Brain microvascular endothelial cell (primary cell): ENCODE data around the gene ZFHX2.

ENCODE experiments used
- DNase-seq: peaks from one replicate; pipeline ENCODE4 v3.0.0-alpha.2; 2020
- H3K27ac ChIP-seq: fragments of 250-450 bp; sonication (Bioruptor Pico); 2 replicates; pipeline ENCODE4 v1.5.1; 2020; ENCODE audit warnings: mild to moderate bottlenecking, moderate library complexity
- H3K27me3 ChIP-seq: fragments of 250-450 bp; sonication (Bioruptor Pico); replicated peaks from 2 replicates; pipeline ENCODE4 v1.5.1; 2020; ENCODE audit warnings: mild to moderate bottlenecking
- H3K36me3 ChIP-seq: fragments of 250-450 bp; sonication (Bioruptor Pico); replicated peaks from 2 replicates; pipeline ENCODE4 v1.5.1; 2020; ENCODE audit warnings: mild to moderate bottlenecking
- H3K4me3 ChIP-seq: 2 replicates; pipeline ENCODE4 v1.5.1; 2011; ENCODE audit warnings: low read depth, mild to moderate bottlenecking, control low read depth, low read length, moderate library complexity
- in situ Hi-C: cut with HindIII; loops from 2 replicates; pipeline ENCODE4 v1.10.0; 2017; ENCODE audit warnings: low sequenced_read_pairs, low pct_ligation_motif_present
- TF ChIP-seq, protein P1 (sequence below): IDR thresholded peaks from 2 replicates; pipeline ENCODE4 v1.5.1; 2011; ENCODE audit warnings: low read depth, mild to moderate bottlenecking, moderate library complexity, low read length, control low read depth, inconsistent platforms; ENCODE audit errors: missing control alignments

The ZFHX2 gene

DNA sequence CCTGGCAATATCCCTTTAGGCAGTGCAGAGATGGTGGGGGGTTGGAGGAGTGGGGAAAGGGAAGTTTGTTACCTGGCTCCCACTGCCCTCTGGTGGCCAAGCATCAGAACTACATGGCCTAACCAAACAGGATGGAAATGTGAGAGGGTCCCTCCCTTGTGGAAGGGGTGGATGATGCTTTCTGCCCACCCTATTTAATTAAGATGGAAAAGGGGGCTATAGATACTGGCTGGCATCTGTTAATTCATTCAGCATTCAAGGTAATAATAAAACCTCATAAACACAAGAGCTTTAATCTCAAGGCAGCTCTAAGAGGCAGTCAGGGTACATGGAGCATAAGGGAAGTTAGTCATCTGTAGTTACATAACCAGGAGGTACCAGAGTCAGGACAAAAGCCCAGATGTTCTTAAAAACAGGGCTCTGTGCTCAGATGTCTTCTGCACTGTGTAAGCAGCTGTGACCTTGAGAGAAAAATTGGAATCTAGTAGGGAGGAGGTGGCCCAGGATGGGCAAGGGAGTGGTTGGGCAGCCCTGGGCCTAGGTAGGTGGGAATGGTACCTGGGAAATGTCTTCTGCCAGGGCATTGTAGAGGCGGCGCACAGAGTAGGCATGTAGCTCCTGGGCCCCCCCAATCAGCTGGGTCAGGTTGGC is 11.4 kb upstream of the ZFHX2 start:
- peak; percentile 38 for DNase-seq
- Histone ChIP-seq H3K27me3 (no peaks in the 10 kb centered on the region), H3K4me3 (no peak overlapping the region), H3K27ac (no peak overlapping the region), H3K36me3 (peaks cover 6% of the 10 kb centered on the region)
- TF ChIP-seq, protein P1, sequence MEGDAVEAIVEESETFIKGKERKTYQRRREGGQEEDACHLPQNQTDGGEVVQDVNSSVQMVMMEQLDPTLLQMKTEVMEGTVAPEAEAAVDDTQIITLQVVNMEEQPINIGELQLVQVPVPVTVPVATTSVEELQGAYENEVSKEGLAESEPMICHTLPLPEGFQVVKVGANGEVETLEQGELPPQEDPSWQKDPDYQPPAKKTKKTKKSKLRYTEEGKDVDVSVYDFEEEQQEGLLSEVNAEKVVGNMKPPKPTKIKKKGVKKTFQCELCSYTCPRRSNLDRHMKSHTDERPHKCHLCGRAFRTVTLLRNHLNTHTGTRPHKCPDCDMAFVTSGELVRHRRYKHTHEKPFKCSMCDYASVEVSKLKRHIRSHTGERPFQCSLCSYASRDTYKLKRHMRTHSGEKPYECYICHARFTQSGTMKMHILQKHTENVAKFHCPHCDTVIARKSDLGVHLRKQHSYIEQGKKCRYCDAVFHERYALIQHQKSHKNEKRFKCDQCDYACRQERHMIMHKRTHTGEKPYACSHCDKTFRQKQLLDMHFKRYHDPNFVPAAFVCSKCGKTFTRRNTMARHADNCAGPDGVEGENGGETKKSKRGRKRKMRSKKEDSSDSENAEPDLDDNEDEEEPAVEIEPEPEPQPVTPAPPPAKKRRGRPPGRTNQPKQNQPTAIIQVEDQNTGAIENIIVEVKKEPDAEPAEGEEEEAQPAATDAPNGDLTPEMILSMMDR: peak; percentile 97
- in situ Hi-C loops: no loop called here

DNA sequence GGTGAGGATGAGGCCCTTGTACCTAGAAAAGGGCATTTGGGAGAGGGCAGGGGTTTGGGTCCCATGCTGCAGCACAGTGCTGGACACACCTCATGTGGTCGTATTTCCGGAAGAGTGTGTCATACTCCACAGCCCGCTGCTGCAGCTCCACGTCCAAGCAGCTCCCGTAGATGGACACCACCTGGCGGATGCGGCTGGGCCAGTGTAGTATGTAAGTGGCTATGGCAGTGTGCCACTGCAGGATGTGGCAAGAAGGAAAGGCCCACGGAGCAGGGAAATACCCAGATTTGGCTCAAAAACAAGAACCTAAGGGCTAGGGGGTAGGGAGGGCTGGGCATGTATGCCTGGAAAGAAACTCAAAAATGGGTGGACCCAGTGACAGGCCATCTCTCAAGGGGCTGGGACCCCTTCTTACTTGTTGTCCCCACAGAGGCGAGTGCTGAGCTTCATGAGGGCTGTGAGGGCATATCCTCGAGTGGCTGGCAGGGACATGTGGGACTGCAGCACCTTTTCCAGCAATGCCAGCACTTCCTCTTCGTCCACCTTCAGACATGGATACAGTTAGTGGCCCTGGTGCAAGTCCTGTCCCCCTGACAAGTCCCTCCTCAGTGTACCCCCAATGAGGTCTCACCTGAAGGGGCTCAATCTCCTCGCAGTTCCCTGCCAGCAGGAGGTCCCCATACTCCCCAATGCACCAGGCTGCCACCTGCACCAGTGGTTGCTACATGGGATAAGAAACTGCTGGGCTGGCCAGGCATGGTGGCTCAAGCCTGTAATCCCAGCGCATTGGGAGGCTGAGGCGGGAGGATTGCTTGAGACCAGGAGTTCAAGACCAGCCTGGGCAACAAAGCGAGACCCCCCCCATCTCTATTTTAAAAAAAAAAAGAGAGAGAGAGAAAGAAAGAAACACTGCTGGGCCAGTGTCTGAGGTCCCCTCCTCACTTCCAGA is 10.6 kb upstream of the ZFHX2 start:
- DNase-seq: no peak
- Histone ChIP-seq H3K27me3 (no peaks in the 10 kb centered on the region), H3K4me3 (no peak overlapping the region), H3K27ac (no peak overlapping the region), H3K36me3 (peaks cover 6% of the 10 kb centered on the region)
- TF ChIP-seq, protein P1: no peak
- in situ Hi-C loops: no loop called here

DNA sequence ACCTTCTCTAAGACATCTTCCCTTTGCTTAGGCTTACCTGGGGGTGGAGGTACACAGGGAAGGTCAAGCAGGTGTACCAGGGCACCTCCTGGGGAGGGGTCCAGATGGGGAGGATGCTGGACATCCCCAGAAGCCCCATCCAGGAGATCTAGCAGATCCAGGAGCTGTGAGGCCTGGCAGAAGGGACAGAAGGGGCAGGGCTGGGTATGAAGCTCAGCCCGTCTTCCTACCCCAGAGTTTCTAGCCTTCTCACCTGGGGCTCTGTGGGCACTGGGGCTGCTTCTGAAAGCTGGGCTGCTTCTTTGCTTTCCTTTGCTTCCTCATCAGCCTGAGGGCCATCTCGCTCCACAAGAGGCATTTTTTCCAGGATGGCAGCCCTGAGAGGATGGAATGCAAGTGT is 9.7 kb upstream of the ZFHX2 start:
- H3K27ac ChIP-seq: no peak overlapping the region
- no peaks in the 10 kb centered on the region for H3K27me3 ChIP-seq
- no peak for DNase-seq
- no peak overlapping the region for H3K4me3 ChIP-seq
- H3K36me3 ChIP-seq: peaks cover 6% of the 10 kb centered on the region
- TF ChIP-seq, protein P1: no peak
- in situ Hi-C loops: no loop called here

DNA sequence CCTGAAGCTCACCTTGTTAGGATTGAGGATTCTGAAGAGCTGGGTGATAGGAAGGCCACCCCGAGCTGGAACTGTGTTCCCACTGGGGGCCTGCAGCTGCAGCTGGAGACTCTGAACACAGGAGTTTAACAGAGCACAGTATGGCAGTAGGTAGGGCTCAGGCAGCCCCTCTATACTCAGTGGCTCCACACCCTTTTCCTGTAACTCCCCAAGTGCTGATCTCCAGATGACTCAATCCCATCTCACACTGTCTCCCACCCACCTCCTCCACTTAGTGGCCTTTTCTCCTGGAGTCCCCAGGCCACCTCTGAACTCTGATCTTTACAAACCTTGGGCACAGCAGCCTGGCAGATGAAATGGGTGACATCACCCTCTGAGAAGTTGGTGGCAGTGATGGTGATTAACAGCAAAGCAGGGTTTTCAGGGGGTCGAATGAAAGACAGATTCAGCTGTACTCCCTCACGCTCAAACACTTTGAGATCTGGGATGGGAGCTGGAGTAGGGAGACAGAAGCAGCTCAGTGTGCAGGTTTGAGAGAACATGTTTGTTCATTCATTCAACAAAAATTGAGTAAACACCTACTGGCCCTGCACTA is 8.5 kb upstream of the ZFHX2 start:
- Histone ChIP-seq H3K27ac (no peak overlapping the region), H3K4me3 (no peak overlapping the region), H3K36me3 (peaks cover 6% of the 10 kb centered on the region), H3K27me3 (no peaks in the 10 kb centered on the region)
- DNase-seq: no peak
- TF ChIP-seq, protein P1: no peak
- in situ Hi-C loops: no loop called here

DNA sequence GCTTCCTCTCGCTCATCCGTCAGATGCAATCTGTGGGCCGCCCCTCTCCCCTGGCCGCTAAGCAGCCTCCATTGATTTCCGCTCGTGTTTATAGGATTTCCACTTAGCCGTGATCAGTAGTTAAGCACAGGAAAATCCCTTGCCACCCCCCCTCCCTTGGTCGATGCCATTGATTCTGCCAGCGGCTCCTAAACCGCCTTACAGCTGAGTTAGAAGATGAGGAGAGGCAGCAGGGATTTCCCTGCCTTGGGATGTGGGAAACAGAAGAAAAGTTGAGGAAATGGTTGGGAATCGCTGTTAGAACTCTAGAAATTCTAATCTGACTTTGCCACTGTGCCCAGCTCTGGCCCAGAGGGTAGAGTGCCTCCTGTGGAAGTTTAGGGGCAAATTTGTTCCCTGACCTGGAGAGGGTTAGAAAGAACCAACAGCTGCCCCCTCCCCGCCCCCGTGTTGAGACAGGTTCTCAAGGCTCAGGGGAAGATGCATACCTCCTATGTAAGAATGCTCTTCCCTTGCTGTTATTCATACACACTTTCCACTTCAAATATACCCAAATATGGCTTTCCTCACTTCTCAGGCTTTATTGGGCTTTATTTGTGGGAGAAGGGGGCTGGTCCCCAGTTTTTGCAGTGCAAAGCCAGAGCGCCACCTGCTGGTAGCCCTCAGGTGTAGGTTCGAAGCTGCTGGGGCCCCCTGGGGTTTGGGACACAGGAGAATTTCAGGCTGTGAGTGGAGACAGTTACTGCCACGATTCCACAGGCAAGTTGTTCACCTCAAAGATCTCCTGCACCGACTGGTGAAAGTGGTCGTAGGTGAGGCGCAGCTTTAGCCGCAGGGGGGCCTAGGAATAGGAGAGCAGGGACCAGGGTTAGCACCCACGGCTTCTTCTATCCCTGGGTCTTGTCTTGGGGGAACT is 7.7 kb upstream of the ZFHX2 start:
- H3K4me3 ChIP-seq: no peak overlapping the region
- in situ Hi-C loops: no loop called here
- H3K27ac ChIP-seq: no peak overlapping the region
- TF ChIP-seq, protein P1: peak; percentile 99
- peak; percentile 30 for DNase-seq
- peaks cover 6% of the 10 kb centered on the region for H3K36me3 ChIP-seq
- H3K27me3 ChIP-seq: no peaks in the 10 kb centered on the region
